Measurements from ENCODE around the gene SURF4. TPM values are rescaled to one million over a fixed set of nuclear protein-coding genes. Genes with fewer than 3 reads are reported as not detected.

SURF4 gene
- total and polyA plus RNA-seq, 2 of the 13 experiments (the other 11 are each of a cell fraction or from before 2014, with no cell fraction given): 220 to 265 TPM

DNA sequence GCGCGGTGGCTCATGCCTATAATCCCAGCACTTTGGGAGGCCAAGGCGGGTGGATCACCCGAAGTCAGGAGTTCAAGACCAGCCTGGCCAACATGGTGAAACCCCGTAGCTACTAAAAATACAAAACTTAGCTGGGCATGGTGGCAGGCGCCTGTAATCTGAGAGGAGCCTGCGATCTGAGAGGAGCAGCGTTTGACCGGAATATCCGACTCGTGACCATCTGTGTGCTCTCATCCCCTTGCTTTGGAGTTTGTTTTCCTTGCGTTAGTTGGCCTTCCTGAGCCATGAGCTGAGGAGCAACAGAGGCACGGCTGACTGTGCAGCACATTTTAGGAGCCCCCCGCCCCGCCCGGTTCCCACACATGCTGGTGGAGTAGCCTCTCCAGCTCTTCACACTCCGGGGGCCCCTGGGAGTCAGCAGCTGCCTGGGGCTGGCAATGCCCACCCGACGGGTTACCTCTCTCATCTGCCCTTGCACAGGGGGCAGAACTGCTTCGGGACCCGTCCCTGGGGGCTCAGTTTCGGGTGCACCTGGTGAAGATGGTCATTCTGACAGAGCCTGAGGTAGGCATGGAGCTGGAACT is 49.3 kb upstream of the SURF4 start:
- H3K27ac ChIP-seq (ENCODE audit: extremely low read length, insufficient read depth, low read length): no peak overlapping the region
- FAIRE-seq: no peak
- no peaks in the 10 kb centered on the region for H3K79me2 ChIP-seq (ENCODE audit: insufficient read depth, low read length)
- ChIA-PET POLR2A (no interaction called here), CTCF (ENCODE audit: low intra/inter-chr PET ratio, low total read pairs) (no interaction called here)
- no peaks in the 10 kb centered on the region for H3K36me3 ChIP-seq (replicated peaks in 1 of 2; ENCODE audit: control insufficient read depth in 1 of 2, insufficient read depth in 2 of 2, low read length in 2 of 2)
- H3K9me3 ChIP-seq (ENCODE audit: low read length): no peaks in the 10 kb centered on the region
- TF ChIP-seq KLF13 (CRISPR knock-in tag; IDR thresholded peaks at IDR 0.05): no peak
- TF ChIP-seq, protein P1, sequence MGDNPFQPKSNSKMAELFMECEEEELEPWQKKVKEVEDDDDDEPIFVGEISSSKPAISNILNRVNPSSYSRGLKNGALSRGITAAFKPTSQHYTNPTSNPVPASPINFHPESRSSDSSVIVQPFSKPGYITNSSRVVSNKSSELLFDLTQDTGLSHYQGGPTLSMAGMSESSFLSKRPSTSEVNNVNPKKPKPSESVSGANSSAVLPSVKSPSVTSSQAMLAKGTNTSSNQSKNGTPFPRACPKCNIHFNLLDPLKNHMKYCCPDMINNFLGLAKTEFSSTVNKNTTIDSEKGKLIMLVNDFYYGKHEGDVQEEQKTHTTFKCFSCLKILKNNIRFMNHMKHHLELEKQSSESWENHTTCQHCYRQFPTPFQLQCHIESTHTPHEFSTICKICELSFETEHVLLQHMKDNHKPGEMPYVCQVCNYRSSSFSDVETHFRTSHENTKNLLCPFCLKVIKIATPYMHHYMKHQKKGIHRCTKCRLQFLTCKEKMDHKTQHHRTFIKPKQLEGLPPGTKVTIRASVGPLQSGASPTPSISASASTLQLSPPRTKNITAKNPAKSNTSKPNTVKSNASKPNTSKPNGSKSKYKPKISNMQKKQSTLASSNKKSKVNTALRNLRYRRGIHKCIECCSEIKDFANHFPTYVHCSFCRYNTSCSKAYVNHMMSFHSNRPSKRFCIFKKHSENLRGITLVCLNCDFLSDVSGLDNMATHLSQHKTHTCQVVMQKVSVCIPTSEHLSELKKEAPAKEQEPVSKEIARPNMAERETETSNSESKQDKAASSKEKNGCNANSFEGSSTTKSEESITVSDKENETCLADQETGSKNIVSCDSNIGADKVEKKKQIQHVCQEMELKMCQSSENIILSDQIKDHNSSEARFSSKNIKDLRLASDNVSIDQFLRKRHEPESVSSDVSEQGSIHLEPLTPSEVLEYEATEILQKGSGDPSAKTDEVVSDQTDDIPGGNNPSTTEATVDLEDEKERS (CRISPR knock-in tag; IDR thresholded peaks at IDR 0.05): no peak
- no peak for TF ChIP-seq FOXC1 (CRISPR knock-in tag; IDR thresholded peaks at IDR 0.05; ENCODE audit: borderline replicate concordance)
- TF ChIP-seq ZFP37 (CRISPR knock-in tag; IDR thresholded peaks at IDR 0.05; ENCODE audit: borderline replicate concordance): no peak
- no peak for TF ChIP-seq ZNF737 (CRISPR knock-in tag; IDR thresholded peaks at IDR 0.05; ENCODE audit: borderline replicate concordance)
- no peak for TF ChIP-seq ZNF383 (CRISPR knock-in tag; IDR thresholded peaks at IDR 0.05; ENCODE audit: borderline replicate concordance)
- 43% methylated on average over 8 of the region's 22 CpGs for WGBS (ENCODE audit: low lambda C conversion rate)
- no peaks in the 10 kb centered on the region; a peak in 1 of 5 replicates for H3K27me3 ChIP-seq (ENCODE audit: control insufficient read depth in 1 of 2, insufficient read depth in 2 of 2, low read length in 2 of 2)
- H2AFZ ChIP-seq (ENCODE audit: low read length): no peak overlapping the region
- H3K4me1 ChIP-seq (ENCODE audit: insufficient read depth, low read length): peaks cover 66% of the 10 kb centered on the region
- intact Hi-C loops (cut with micrococcal nuclease; ENCODE audit: unreplicated experiment): loop anchor here (2.0 kb wide), 1 partner anchor 18 kb away; no protein-coding TSS in a partner anchor
- in situ Hi-C loops (cut with HindIII; ENCODE audit: extremely low pct_ligation_motif_present, low pct_unique_long_range_greater_than_20kb): no loop called here
- DNase-seq (ENCODE audit: low spot score): no peak
- H3K4me2 ChIP-seq (ENCODE audit: low read depth, low read length): no peak overlapping the region
- no peak for ATAC-seq
- H3K9ac ChIP-seq (ENCODE audit: insufficient read depth, low read depth, low read length): no peak overlapping the region
- no peak overlapping the region for H3K4me3 ChIP-seq (replicated peaks in 1 of 3; ENCODE audit: insufficient read depth in 1 of 3, low read depth in 2 of 3, low read length in 3 of 3)
- no peaks in the 10 kb centered on the region for H4K20me1 ChIP-seq (ENCODE audit: insufficient read depth, low read length)
- no TSS peak for BruUV-seq (replicated peaks)
